ENCODE measurements around the gene ELANE.

ELANE gene

DNA sequence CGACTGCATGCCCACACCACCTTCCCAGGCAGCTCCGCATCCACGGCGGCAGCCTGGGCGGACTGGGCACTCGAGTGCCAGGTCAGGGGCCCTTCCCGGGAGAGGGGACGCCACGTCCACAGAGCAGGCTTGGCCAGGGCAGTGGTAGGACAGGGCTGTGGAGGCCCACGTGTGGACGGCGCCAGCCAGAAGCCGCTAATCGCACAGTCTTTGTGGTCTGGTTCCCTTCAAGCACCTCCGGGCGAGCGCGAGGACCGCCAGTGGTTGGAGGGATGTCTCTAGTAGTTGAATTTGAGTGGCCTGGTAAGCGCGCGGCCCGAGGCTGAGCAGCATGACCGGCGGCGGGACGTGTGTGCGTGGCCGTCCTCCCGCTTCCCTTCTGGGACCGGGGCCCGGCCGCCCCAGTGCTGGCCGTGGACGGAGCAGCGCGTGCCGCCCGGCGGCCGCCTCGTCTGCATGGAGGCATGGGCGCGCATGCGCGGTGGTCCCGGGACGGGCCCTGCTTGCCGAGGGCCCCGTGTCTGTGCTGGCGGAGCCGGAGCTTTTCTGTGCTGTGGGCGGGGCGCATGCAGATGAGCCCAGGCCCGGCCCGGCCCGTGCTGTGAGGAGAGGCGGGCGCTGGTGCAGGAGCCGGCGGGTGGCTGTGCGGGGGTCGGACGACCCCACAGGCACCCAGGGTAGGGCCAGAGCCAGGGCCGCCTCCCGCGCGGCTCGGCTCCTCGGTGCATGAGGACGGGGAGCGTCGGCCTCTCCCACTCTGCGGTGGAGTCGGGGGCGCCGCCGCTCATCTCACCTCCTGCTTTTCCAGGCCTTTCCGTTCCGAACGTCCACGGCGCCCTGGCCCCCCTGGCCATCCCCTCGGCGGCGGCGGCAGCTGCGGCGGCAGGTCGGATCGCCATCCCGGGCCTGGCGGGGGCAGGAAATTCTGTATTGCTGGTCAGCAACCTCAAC, 46.2 kb upstream of the ELANE start:
- H3K27ac ChIP-seq = no peak overlapping the region
- no peak for TF ChIP-seq ZFX (IDR thresholded peaks at IDR 0.05; ENCODE audit: borderline replicate concordance)
- TF ChIP-seq, protein P1, sequence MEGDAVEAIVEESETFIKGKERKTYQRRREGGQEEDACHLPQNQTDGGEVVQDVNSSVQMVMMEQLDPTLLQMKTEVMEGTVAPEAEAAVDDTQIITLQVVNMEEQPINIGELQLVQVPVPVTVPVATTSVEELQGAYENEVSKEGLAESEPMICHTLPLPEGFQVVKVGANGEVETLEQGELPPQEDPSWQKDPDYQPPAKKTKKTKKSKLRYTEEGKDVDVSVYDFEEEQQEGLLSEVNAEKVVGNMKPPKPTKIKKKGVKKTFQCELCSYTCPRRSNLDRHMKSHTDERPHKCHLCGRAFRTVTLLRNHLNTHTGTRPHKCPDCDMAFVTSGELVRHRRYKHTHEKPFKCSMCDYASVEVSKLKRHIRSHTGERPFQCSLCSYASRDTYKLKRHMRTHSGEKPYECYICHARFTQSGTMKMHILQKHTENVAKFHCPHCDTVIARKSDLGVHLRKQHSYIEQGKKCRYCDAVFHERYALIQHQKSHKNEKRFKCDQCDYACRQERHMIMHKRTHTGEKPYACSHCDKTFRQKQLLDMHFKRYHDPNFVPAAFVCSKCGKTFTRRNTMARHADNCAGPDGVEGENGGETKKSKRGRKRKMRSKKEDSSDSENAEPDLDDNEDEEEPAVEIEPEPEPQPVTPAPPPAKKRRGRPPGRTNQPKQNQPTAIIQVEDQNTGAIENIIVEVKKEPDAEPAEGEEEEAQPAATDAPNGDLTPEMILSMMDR (IDR thresholded peaks at IDR 0.05) = no peak

DNA sequence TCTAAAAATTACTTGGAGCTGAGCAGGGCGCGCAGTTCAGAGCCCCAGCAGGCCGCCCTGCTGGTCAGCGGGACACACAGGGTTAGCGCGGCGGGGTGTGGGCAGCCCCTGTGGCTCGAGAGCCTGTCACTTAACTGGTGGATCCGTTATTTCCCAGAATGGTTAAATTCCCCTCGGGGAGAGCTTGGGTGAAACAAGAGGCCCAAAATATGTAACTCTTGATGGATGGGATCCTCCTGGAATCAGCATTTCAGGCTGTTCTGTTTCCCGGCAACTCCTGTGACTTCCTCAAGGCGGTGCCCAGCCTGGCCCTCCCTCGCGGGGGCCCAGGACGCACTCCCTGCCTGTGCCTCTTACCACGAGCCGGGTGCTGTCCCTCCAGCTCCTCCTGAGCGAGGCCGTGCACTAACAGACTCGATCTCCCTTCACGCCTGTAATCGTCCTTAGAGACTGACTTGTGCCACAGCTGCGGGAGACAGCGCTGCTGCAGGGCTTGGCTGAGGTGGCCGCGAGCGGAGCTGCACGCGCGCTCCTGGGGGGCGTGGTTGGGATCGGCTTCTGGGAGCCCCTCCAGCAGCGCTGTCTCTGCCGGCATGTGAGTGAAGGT, 45.2 kb upstream of the ELANE start:
- no peak for TF ChIP-seq ZFX (IDR thresholded peaks at IDR 0.05; ENCODE audit: borderline replicate concordance)
- TF ChIP-seq, protein P1 (IDR thresholded peaks at IDR 0.05) = no peak
- H3K27ac ChIP-seq = no peak overlapping the region

DNA sequence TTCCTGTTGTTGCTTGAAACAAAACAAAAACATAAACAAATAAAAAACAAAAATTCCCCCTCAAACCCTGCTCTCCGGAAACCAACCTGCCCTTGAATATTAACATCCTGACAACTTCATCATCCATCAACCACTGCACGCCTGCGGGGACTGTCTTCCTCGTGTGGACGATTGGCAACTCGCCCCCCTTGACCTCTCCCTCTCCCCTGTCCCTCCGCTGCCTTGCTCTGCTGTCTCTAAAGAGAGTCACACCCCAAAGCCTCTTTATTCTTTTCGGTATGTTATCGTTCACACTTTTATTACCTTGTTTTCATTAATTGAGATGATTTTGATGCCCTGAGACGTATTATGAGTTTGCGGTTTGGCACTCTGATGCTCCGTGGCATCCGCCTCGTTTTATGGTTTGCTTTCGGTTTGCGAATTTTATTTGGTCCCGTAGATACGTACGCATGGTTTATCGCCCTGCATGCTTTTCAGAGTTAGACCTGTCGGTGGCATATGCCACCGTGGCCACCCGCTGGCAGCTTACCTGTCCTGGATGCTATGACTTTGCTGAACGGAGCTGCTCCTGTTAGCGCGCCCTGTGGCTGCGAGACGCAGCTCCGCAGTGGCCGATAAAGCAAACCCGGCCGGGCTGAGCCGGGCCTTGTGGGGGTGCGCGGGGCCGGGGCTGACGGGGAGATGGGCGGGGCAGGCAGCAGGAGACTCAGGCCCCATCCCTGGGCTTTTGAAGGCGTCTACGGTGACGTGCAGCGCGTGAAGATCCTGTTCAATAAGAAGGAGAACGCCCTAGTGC, 44.3 kb upstream of the ELANE start:
- no peak overlapping the region for H3K27ac ChIP-seq
- TF ChIP-seq ZFX (IDR thresholded peaks at IDR 0.05; ENCODE audit: borderline replicate concordance) = no peak
- TF ChIP-seq, protein P1 (IDR thresholded peaks at IDR 0.05) = no peak

DNA sequence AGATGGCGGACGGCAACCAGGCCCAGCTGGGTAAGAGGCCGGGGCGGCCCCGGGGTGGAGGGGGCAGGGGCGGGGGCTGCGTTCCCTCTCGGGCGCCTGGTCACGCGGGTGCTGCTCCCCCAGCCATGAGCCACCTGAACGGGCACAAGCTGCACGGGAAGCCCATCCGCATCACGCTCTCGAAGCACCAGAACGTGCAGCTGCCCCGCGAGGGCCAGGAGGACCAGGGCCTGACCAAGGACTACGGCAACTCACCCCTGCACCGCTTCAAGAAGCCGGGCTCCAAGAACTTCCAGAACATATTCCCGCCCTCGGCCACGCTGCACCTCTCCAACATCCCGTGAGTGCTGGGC, 43.7 kb upstream of the ELANE start:
- TF ChIP-seq, protein P1 (IDR thresholded peaks at IDR 0.05) = no peak
- TF ChIP-seq ZFX (IDR thresholded peaks at IDR 0.05; ENCODE audit: borderline replicate concordance) = no peak
- H3K27ac ChIP-seq = no peak overlapping the region

DNA sequence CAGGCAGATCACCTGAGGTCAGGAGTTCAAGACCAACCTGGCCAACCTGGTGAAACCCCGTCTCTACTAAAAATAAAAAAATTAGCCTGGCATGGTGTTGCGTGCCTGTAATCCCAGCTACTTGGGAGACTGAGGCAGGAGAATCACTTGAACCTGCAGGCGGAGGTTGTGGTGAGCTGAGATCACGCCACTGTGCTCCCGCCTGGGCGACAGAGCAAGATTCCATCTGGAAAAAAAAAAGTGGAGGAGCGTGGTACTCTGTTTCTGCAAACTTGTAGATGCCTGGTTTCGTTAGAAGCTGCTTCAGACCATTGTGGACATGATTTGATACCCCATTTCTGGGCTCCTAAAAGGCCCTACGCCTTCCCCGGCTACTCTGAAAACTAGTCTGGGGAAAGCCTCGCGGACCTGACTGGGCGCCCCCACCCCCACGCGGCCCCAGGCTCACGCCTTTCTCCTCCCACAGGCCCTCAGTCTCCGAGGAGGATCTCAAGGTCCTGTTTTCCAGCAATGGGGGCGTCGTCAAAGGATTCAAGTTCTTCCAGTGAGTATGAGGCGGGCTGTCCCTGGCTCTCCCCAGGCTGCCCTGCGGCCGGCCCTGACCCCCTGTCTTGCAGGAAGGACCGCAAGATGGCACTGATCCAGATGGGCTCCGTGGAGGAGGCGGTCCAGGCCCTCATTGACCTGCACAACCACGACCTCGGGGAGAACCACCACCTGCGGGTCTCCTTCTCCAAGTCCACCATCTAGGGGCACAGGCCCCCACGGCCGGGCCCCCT, 41.8 kb upstream of the ELANE start:
- TF ChIP-seq, protein P1 (IDR thresholded peaks at IDR 0.05) = no peak
- TF ChIP-seq ZFX (IDR thresholded peaks at IDR 0.05; ENCODE audit: borderline replicate concordance) = no peak
- no peak overlapping the region for H3K27ac ChIP-seq

DNA sequence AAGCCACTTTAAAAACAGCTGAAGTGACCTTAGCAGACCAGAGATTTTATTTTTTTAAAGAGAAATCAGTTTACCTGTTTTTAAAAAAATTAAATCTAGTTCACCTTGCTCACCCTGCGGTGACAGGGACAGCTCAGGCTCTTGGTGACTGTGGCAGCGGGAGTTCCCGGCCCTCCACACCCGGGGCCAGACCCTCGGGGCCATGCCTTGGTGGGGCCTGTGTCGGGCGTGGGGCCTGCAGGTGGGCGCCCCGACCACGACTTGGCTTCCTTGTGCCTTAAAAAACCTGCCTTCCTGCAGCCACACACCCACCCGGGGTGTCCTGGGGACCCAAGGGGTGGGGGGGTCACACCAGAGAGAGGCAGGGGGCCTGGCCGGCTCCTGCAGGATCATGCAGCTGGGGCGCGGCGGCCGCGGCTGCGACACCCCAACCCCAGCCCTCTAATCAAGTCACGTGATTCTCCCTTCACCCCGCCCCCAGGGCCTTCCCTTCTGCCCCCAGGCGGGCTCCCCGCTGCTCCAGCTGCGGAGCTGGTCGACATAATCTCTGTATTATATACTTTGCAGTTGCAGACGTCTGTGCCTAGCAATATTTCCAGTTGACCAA, 41.1 kb upstream of the ELANE start:
- no peak overlapping the region for H3K27ac ChIP-seq

More for the DNA sequence above, 41.1 kb upstream of the ELANE start:
- TF ChIP-seq ZFX (IDR thresholded peaks at IDR 0.05; ENCODE audit: borderline replicate concordance) = no peak
- TF ChIP-seq, protein P1 (IDR thresholded peaks at IDR 0.05) = no peak

Measured in 22Rv1 (cell line).